Measurements from ENCODE around the gene NDFIP1.

NDFIP1 gene

GRCh38 chr5:142104491-142104890 is 4.1 kb upstream of the NDFIP1 start:
- H3K4me1 ChIP-seq (ENCODE audit: control insufficient read depth in 1 of 2, insufficient read depth in 2 of 2, low read length in 2 of 2) = peaks cover 5 to 6% of the 10 kb centered on the region in 2 donors
- H3K9ac ChIP-seq (ENCODE audit: low read depth in 1 of 2, low read length in 2 of 2) = no peak overlapping the region
- no peaks in the 10 kb centered on the region for H3K9me3 ChIP-seq (ENCODE audit: control insufficient read depth in 1 of 2, low read length in 2 of 2)
- no peak overlapping the region for H3K4me3 ChIP-seq (ENCODE audit: low read depth in 1 of 2, low read length in 2 of 2)
- no peak overlapping the region for H3K27ac ChIP-seq (ENCODE audit: low read depth, low read length)
- H3K36me3 ChIP-seq (ENCODE audit: control insufficient read depth in 1 of 2, insufficient read depth in 2 of 2, low read length in 2 of 2) = no peaks in the 10 kb centered on the region
- no peaks in the 10 kb centered on the region for H3K27me3 ChIP-seq (ENCODE audit: control insufficient read depth in 1 of 2, insufficient read depth in 2 of 2, low read length in 2 of 2)

- H3K9ac ChIP-seq (ENCODE audit: low read depth in 1 of 2, low read length in 2 of 2) = no peak overlapping the region
- no peak overlapping the region for H3K27ac ChIP-seq (ENCODE audit: low read depth, low read length)
- H3K4me1 ChIP-seq (ENCODE audit: control insufficient read depth in 1 of 2, insufficient read depth in 2 of 2, low read length in 2 of 2) = peaks cover 16 to 21% of the 10 kb centered on the region in 2 donors
- H3K9me3 ChIP-seq (ENCODE audit: control insufficient read depth in 1 of 2, low read length in 2 of 2) = no peaks in the 10 kb centered on the region
- H3K4me3 ChIP-seq (ENCODE audit: low read depth in 1 of 2, low read length in 2 of 2) = no peak overlapping the region
- no peaks in the 10 kb centered on the region for H3K36me3 ChIP-seq (ENCODE audit: control insufficient read depth in 1 of 2, insufficient read depth in 2 of 2, low read length in 2 of 2)
- H3K27me3 ChIP-seq (ENCODE audit: control insufficient read depth in 1 of 2, insufficient read depth in 2 of 2, low read length in 2 of 2) = no peaks in the 10 kb centered on the region
These were observed 2.5 kb upstream of the NDFIP1 start for GRCh38 chr5:142106061-142106460.

GRCh38 chr5:142107036-142107735 is 1.4 kb upstream of the NDFIP1 start:
- peaks cover 22% of the 10 kb centered on the region in 2 donors for H3K4me1 ChIP-seq (ENCODE audit: control insufficient read depth in 1 of 2, insufficient read depth in 2 of 2, low read length in 2 of 2)
- no peaks in the 10 kb centered on the region for H3K9me3 ChIP-seq (ENCODE audit: control insufficient read depth in 1 of 2, low read length in 2 of 2)
- no peak overlapping the region for H3K27ac ChIP-seq (ENCODE audit: low read depth, low read length)
- H3K4me3 ChIP-seq (ENCODE audit: low read depth in 1 of 2, low read length in 2 of 2) = no peak overlapping the region
- H3K36me3 ChIP-seq (ENCODE audit: control insufficient read depth in 1 of 2, insufficient read depth in 2 of 2, low read length in 2 of 2) = no peaks in the 10 kb centered on the region
- H3K9ac ChIP-seq (ENCODE audit: low read depth in 1 of 2, low read length in 2 of 2) = no peak overlapping the region
- no peaks in the 10 kb centered on the region for H3K27me3 ChIP-seq (ENCODE audit: control insufficient read depth in 1 of 2, insufficient read depth in 2 of 2, low read length in 2 of 2)

GRCh38 chr5:142107736-142108431 is 695 bp upstream of the NDFIP1 start:
- Histone ChIP-seq H3K9ac (ENCODE audit: low read depth in 1 of 2, low read length in 2 of 2) (peak overlapping the region; percentile 77 to 78), H3K27me3 (ENCODE audit: control insufficient read depth in 1 of 2, insufficient read depth in 2 of 2, low read length in 2 of 2) (no peaks in the 10 kb centered on the region), H3K27ac (ENCODE audit: low read depth, low read length) (peak overlapping the region; percentile 95), H3K9me3 (ENCODE audit: control insufficient read depth in 1 of 2, low read length in 2 of 2) (no peaks in the 10 kb centered on the region), H3K36me3 (ENCODE audit: control insufficient read depth in 1 of 2, insufficient read depth in 2 of 2, low read length in 2 of 2) (no peaks in the 10 kb centered on the region), H3K4me1 (ENCODE audit: control insufficient read depth in 1 of 2, insufficient read depth in 2 of 2, low read length in 2 of 2) (peaks cover 22% of the 10 kb centered on the region in 2 donors), H3K4me3 (ENCODE audit: low read depth in 1 of 2, low read length in 2 of 2) (peak overlapping the region; percentile 52 to 58)

GRCh38 chr5:142109331-142110045 is 909 bp downstream of the NDFIP1 start:
- peaks cover 22% of the 10 kb centered on the region in 2 donors for H3K4me1 ChIP-seq (ENCODE audit: control insufficient read depth in 1 of 2, insufficient read depth in 2 of 2, low read length in 2 of 2)
- H3K27me3 ChIP-seq (ENCODE audit: control insufficient read depth in 1 of 2, insufficient read depth in 2 of 2, low read length in 2 of 2) = no peaks in the 10 kb centered on the region
- peak overlapping the region; percentile 80 to 94 for H3K4me3 ChIP-seq (ENCODE audit: low read depth in 1 of 2, low read length in 2 of 2)
- peak overlapping the region; percentile 77 to 78 for H3K9ac ChIP-seq (ENCODE audit: low read depth in 1 of 2, low read length in 2 of 2)
- no peaks in the 10 kb centered on the region for H3K36me3 ChIP-seq (ENCODE audit: control insufficient read depth in 1 of 2, insufficient read depth in 2 of 2, low read length in 2 of 2)
- H3K9me3 ChIP-seq (ENCODE audit: control insufficient read depth in 1 of 2, low read length in 2 of 2) = no peaks in the 10 kb centered on the region
- peak overlapping the region; percentile 95 for H3K27ac ChIP-seq (ENCODE audit: low read depth, low read length)

GRCh38 chr5:142110046-142110531 is 1.5 kb downstream of the NDFIP1 start:
- Histone ChIP-seq H3K9me3 (ENCODE audit: control insufficient read depth in 1 of 2, low read length in 2 of 2) (no peaks in the 10 kb centered on the region), H3K4me1 (ENCODE audit: control insufficient read depth in 1 of 2, insufficient read depth in 2 of 2, low read length in 2 of 2) (peaks cover 22% of the 10 kb centered on the region in 2 donors), H3K27ac (ENCODE audit: low read depth, low read length) (no peak overlapping the region), H3K36me3 (ENCODE audit: control insufficient read depth in 1 of 2, insufficient read depth in 2 of 2, low read length in 2 of 2) (no peaks in the 10 kb centered on the region), H3K9ac (ENCODE audit: low read depth in 1 of 2, low read length in 2 of 2) (peak overlapping the region; percentile 77 to 78), H3K27me3 (ENCODE audit: control insufficient read depth in 1 of 2, insufficient read depth in 2 of 2, low read length in 2 of 2) (no peaks in the 10 kb centered on the region), H3K4me3 (ENCODE audit: low read depth in 1 of 2, low read length in 2 of 2) (peak overlapping the region; percentile 80 to 94)

GRCh38 chr5:142110988-142111687 is 2.6 kb downstream of the NDFIP1 start:
- Histone ChIP-seq H3K4me1 (ENCODE audit: control insufficient read depth in 1 of 2, insufficient read depth in 2 of 2, low read length in 2 of 2) (peaks cover 22% of the 10 kb centered on the region in 2 donors), H3K9ac (ENCODE audit: low read depth in 1 of 2, low read length in 2 of 2) (no peak overlapping the region), H3K27me3 (ENCODE audit: control insufficient read depth in 1 of 2, insufficient read depth in 2 of 2, low read length in 2 of 2) (no peaks in the 10 kb centered on the region), H3K36me3 (ENCODE audit: control insufficient read depth in 1 of 2, insufficient read depth in 2 of 2, low read length in 2 of 2) (no peaks in the 10 kb centered on the region), H3K27ac (ENCODE audit: low read depth, low read length) (no peak overlapping the region), H3K9me3 (ENCODE audit: control insufficient read depth in 1 of 2, low read length in 2 of 2) (no peaks in the 10 kb centered on the region), H3K4me3 (ENCODE audit: low read depth in 1 of 2, low read length in 2 of 2) (no peak overlapping the region)

- Histone ChIP-seq H3K4me1 (ENCODE audit: control insufficient read depth in 1 of 2, insufficient read depth in 2 of 2, low read length in 2 of 2) (peaks cover 14 to 17% of the 10 kb centered on the region in 2 donors), H3K9ac (ENCODE audit: low read depth in 1 of 2, low read length in 2 of 2) (no peak overlapping the region), H3K4me3 (ENCODE audit: low read depth in 1 of 2, low read length in 2 of 2) (no peak overlapping the region), H3K27me3 (ENCODE audit: control insufficient read depth in 1 of 2, insufficient read depth in 2 of 2, low read length in 2 of 2) (no peaks in the 10 kb centered on the region), H3K36me3 (ENCODE audit: control insufficient read depth in 1 of 2, insufficient read depth in 2 of 2, low read length in 2 of 2) (no peaks in the 10 kb centered on the region), H3K27ac (ENCODE audit: low read depth, low read length) (no peak overlapping the region), H3K9me3 (ENCODE audit: control insufficient read depth in 1 of 2, low read length in 2 of 2) (no peaks in the 10 kb centered on the region)
These were observed 6.1 kb downstream of the NDFIP1 start for GRCh38 chr5:142114687-142115086.

GRCh38 chr5:142115937-142116614 is 7.5 kb downstream of the NDFIP1 start:
- Histone ChIP-seq H3K9me3 (ENCODE audit: control insufficient read depth in 1 of 2, low read length in 2 of 2) (no peaks in the 10 kb centered on the region), H3K4me3 (ENCODE audit: low read depth in 1 of 2, low read length in 2 of 2) (no peak overlapping the region), H3K27me3 (ENCODE audit: control insufficient read depth in 1 of 2, insufficient read depth in 2 of 2, low read length in 2 of 2) (no peaks in the 10 kb centered on the region), H3K27ac (ENCODE audit: low read depth, low read length) (no peak overlapping the region), H3K9ac (ENCODE audit: low read depth in 1 of 2, low read length in 2 of 2) (no peak overlapping the region), H3K36me3 (ENCODE audit: control insufficient read depth in 1 of 2, insufficient read depth in 2 of 2, low read length in 2 of 2) (peaks cover 0 to 3% of the 10 kb centered on the region in 2 donors), H3K4me1 (ENCODE audit: control insufficient read depth in 1 of 2, insufficient read depth in 2 of 2, low read length in 2 of 2) (peaks cover under 1 to 6% of the 10 kb centered on the region in 2 donors)
